ENCODE results near the gene ACD.

DNA sequence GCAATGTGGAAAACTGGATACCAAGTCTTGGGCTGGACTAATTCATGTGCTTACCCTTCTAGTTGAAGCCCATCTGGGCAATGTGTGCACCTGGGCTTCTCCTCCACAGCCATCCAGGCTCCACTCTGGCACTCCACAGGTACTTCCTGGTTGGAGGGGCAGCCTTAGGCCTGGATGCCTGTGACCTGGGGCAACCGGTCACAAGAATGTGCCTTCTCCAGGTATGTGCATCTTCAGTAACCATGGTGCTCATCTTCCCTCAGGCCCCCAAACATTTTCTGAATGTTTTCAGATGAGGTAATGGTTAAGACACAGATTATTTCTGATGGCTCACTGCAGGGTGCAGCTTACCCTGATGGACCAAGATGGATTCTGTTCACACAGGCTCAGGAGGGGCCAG, 17.7 kb upstream of the ACD start:
- TF ChIP-seq POLR2A (IDR thresholded peaks at IDR 0.05) (no peak), EP300 (IDR thresholded peaks at IDR 0.05) (no peak)
- TF ChIP-seq, protein P1, sequence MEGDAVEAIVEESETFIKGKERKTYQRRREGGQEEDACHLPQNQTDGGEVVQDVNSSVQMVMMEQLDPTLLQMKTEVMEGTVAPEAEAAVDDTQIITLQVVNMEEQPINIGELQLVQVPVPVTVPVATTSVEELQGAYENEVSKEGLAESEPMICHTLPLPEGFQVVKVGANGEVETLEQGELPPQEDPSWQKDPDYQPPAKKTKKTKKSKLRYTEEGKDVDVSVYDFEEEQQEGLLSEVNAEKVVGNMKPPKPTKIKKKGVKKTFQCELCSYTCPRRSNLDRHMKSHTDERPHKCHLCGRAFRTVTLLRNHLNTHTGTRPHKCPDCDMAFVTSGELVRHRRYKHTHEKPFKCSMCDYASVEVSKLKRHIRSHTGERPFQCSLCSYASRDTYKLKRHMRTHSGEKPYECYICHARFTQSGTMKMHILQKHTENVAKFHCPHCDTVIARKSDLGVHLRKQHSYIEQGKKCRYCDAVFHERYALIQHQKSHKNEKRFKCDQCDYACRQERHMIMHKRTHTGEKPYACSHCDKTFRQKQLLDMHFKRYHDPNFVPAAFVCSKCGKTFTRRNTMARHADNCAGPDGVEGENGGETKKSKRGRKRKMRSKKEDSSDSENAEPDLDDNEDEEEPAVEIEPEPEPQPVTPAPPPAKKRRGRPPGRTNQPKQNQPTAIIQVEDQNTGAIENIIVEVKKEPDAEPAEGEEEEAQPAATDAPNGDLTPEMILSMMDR (IDR thresholded peaks at IDR 0.05) = no peak

Measured in gastroesophageal sphincter (tissue), 3 donors.